Non-pigmented ciliary epithelial cell (primary cell): Measurements from ENCODE around the gene TRPM3.

ENCODE experiments used
- DNase-seq: peaks from one replicate; pipeline ENCODE4 v3.0.0-alpha.2; 2010; ENCODE audit warnings: low read depth

The TRPM3 gene

GRCh38 chr9:70553707-70554673, 567.4 kb downstream of the TRPM3 start:
- DNase-seq, result no peak

GRCh38 chr9:70552561-70552960, 568.9 kb downstream of the TRPM3 start:
- no peak for DNase-seq

GRCh38 chr9:70551801-70552200, 569.6 kb downstream of the TRPM3 start:
- no peak for DNase-seq

- DNase-seq, result no peak
Observed at GRCh38 chr9:70551396-70551795, 570.0 kb downstream of the TRPM3 start.

GRCh38 chr9:70549926-70550325, 571.5 kb downstream of the TRPM3 start:
- DNase-seq, result no peak

GRCh38 chr9:70542311-70542931, 579.0 kb downstream of the TRPM3 start:
- DNase-seq, result no peak

GRCh38 chr9:70540016-70540415, 581.4 kb downstream of the TRPM3 start:
- DNase-seq, result no peak

- DNase-seq, result no peak
Observed at GRCh38 chr9:70539526-70539925, 581.9 kb downstream of the TRPM3 start.

- no peak for DNase-seq
Observed at GRCh38 chr9:70539001-70539400, 582.4 kb downstream of the TRPM3 start.

GRCh38 chr9:70537084-70537483, 584.3 kb downstream of the TRPM3 start:
- DNase-seq, result no peak

- DNase-seq, result no peak
Observed at GRCh38 chr9:70535546-70536323, 585.7 kb downstream of the TRPM3 start.

GRCh38 chr9:70534471-70534870, 587.0 kb downstream of the TRPM3 start:
- no peak for DNase-seq

- DNase-seq, result no peak
Observed at GRCh38 chr9:70534061-70534460, 587.4 kb downstream of the TRPM3 start.

GRCh38 chr9:70533492-70533891, 587.9 kb downstream of the TRPM3 start:
- DNase-seq, result no peak

GRCh38 chr9:70532716-70533115, 588.7 kb downstream of the TRPM3 start:
- no peak for DNase-seq

- no peak for DNase-seq
Observed at GRCh38 chr9:70531311-70531710, 590.1 kb downstream of the TRPM3 start.

- no peak for DNase-seq
Observed at GRCh38 chr9:70530716-70531115, 590.7 kb downstream of the TRPM3 start.

GRCh38 chr9:70529833-70530232, 591.6 kb downstream of the TRPM3 start:
- no peak for DNase-seq

GRCh38 chr9:70529377-70529776, 592.0 kb downstream of the TRPM3 start:
- DNase-seq, result no peak

- no peak for DNase-seq
Observed at GRCh38 chr9:70526902-70527301, 594.5 kb downstream of the TRPM3 start.

GRCh38 chr9:70525519-70525918, 595.9 kb downstream of the TRPM3 start:
- peak; percentile 22 for DNase-seq

GRCh38 chr9:70519912-70520724, 601.3 kb downstream of the TRPM3 start:
- no peak for DNase-seq
